Erythroblast (primary cell): Measurements from ENCODE around the gene ABCC3.

Source experiments
- GATA1 ChIP-seq: IDR thresholded peaks from 2 replicates; pipeline ENCODE4 v1.6.1; 2011; ENCODE audit warnings: low read depth, mild to moderate bottlenecking, control low read depth, low read length, moderate library complexity
- POLR2A ChIP-seq: IDR thresholded peaks from 2 replicates; pipeline ENCODE4 v1.6.1; 2011; ENCODE audit warnings: mild to moderate bottlenecking, low read length

DNA sequence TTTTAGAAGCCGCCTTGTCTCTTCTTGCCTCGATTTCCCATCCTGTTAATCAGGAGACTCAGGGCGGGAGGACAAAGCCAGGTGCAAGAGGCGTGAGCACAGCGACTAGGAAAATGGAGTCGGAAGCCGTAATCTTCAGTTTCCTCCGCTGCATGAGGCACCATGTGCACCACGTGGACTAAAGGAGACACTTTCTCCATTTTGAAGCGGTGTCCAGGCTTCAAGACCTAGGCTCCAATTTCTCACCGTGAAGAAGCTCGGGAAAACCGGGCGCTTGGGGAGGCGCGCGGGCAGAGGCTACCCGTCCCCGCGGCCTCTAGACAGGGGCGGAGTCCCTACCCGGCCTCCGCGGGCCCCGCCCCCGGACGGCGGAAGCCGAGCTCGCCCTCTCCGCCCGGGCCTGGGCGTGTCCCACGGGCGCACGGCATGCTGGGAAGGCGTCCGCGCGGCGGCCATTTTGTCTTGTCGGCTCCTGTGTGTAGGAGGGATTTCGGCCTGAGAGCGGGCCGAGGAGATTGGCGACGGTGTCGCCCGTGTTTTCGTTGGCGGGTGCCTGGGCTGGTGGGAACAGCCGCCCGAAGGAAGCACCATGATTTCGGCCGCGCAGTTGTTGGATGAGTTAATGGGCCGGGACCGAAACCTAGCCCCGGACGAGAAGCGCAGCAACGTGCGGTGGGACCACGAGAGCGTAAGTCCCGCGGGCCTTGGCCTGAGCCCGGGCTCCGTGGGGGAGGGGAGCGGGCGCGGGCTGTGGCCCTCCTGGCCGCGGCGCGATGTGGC is 84.7 kb downstream of the ABCC3 start, which contains the start of gene LUC7L3:
- TF ChIP-seq GATA1 (no peak), POLR2A (peak; percentile 96)
